GM12878 (cell line): ENCODE results near the gene UBE3B. TPM values are rescaled to one million over a fixed set of nuclear protein-coding genes. Genes with fewer than 3 reads are reported as not detected.

ENCODE experiments used
- BMI1 ChIP-seq: fragments of 450-650 bp; IDR thresholded peaks from 2 replicates; pipeline ENCODE4 v1.6.1; 2016; ENCODE audit warnings: mild to moderate bottlenecking, moderate library complexity, borderline replicate concordance
- SREBF1 ChIP-seq: IDR thresholded peaks from 2 replicates; pipeline ENCODE4 v1.6.1; 2012; ENCODE audit warnings: mild to moderate bottlenecking, low read length
- ZNF207 ChIP-seq: fragments of 450-650 bp; IDR thresholded peaks from 2 replicates; pipeline ENCODE4 v1.6.1; 2014; ENCODE audit warnings: antibody characterized with exemption, mild to moderate bottlenecking, borderline replicate concordance
- polyA plus RNA-seq, 11 experiments: library from polyadenylated mRNA; depleted of rRNA in 4 of 11; unstranded in 6 of 11; stranded (reverse) in 5 of 11; fragments of >200 nt; fragmentation: Nextera tagmentation in 4 of 11; fragmentation: Illumina TruSeq in 1 of 11; extraction: Ambion mirVana in 4 of 11; extraction: Trizol in 1 of 11; gene quantifications; 1 replicate in 1 of 11; 2 replicates in 10 of 11; pipeline versions ENCODE4 v1.2.1 to v1.2.3, GENCODE V29; 2011 to 2016; ENCODE audit warnings: inconsistent platforms in 2 of 11, missing spikeins in 2 of 11, low read depth in 1 of 11
- total RNA-seq, 4 experiments: library from RNA; depleted of rRNA in 3 of 4; stranded (reverse); fragments of >200 nt in 3 of 4; fragmentation: Illumina TruSeq in 1 of 4; extraction: Trizol in 1 of 4; gene quantifications; 2 replicates each; pipeline versions ENCODE4 v1.2.1 to v1.2.3, GENCODE V29; 2013 to 2021
- TF ChIP-seq, protein P1 (sequence below): fragments of 450-650 bp; formaldehyde crosslinking; IDR thresholded peaks from 2 replicates; pipeline ENCODE4 v1.5.0; 2022; ENCODE audit warnings: mild to moderate bottlenecking, missing genetic modification characterization
- TF ChIP-seq, protein P2 (sequence below): fragments of 150-350 bp; IDR thresholded peaks from 2 replicates; pipeline ENCODE4 v1.6.1; 2016; ENCODE audit warnings: low read depth, low read length
- TF ChIP-seq, protein P3 (sequence below): IDR thresholded peaks from 2 replicates; pipeline ENCODE4 v1.6.1; 2012; ENCODE audit warnings: low read depth, low read length, improper control_type of control experiment
- TF ChIP-seq, protein P4 (sequence below): fragments of 450-650 bp; IDR thresholded peaks from 2 replicates; pipeline ENCODE4 v1.6.1; 2014; ENCODE audit warnings: mild to moderate bottlenecking

UBE3B gene
- total and polyA plus RNA-seq, 10 of the 15 experiments (the other 5 are each of a cell fraction or from before 2014, with no cell fraction given), result 7.4 to 25.3 (median 17.1) TPM

DNA sequence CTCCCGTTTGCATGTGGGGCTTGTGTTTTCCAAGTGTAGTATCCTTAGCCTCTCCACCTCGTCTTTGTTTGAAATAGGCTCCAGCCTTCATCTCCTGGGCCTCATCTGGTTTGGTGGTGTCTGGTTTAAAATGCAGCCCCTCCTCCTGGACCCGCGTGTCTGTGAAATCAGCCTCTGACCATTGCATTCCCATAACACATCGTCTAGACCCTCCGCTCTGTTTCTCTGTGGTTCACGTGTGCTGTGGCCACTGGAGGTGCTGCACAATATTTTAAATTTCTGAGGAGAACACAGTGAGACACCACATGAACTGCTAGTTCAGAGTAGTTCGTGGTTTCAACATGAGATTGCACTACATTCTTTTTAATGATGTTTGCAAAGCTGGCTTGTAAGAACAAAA is 35.6 kb downstream of the UBE3B start (continued):
- TF ChIP-seq, protein P1, sequence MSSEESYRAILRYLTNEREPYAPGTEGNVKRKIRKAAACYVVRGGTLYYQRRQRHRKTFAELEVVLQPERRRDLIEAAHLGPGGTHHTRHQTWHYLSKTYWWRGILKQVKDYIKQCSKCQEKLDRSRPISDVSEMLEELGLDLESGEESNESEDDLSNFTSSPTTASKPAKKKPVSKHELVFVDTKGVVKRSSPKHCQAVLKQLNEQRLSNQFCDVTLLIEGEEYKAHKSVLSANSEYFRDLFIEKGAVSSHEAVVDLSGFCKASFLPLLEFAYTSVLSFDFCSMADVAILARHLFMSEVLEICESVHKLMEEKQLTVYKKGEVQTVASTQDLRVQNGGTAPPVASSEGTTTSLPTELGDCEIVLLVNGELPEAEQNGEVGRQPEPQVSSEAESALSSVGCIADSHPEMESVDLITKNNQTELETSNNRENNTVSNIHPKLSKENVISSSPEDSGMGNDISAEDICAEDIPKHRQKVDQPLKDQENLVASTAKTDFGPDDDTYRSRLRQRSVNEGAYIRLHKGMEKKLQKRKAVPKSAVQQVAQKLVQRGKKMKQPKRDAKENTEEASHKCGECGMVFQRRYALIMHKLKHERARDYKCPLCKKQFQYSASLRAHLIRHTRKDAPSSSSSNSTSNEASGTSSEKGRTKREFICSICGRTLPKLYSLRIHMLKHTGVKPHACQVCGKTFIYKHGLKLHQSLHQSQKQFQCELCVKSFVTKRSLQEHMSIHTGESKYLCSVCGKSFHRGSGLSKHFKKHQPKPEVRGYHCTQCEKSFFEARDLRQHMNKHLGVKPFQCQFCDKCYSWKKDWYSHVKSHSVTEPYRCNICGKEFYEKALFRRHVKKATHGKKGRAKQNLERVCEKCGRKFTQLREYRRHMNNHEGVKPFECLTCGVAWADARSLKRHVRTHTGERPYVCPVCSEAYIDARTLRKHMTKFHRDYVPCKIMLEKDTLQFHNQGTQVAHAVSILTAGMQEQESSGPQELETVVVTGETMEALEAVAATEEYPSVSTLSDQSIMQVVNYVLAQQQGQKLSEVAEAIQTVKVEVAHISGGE (CRISPR knock-in tag), result no peak
- TF ChIP-seq BMI1 (no peak), ZNF207 (no peak), SREBF1 (no peak)
- TF ChIP-seq, protein P2, sequence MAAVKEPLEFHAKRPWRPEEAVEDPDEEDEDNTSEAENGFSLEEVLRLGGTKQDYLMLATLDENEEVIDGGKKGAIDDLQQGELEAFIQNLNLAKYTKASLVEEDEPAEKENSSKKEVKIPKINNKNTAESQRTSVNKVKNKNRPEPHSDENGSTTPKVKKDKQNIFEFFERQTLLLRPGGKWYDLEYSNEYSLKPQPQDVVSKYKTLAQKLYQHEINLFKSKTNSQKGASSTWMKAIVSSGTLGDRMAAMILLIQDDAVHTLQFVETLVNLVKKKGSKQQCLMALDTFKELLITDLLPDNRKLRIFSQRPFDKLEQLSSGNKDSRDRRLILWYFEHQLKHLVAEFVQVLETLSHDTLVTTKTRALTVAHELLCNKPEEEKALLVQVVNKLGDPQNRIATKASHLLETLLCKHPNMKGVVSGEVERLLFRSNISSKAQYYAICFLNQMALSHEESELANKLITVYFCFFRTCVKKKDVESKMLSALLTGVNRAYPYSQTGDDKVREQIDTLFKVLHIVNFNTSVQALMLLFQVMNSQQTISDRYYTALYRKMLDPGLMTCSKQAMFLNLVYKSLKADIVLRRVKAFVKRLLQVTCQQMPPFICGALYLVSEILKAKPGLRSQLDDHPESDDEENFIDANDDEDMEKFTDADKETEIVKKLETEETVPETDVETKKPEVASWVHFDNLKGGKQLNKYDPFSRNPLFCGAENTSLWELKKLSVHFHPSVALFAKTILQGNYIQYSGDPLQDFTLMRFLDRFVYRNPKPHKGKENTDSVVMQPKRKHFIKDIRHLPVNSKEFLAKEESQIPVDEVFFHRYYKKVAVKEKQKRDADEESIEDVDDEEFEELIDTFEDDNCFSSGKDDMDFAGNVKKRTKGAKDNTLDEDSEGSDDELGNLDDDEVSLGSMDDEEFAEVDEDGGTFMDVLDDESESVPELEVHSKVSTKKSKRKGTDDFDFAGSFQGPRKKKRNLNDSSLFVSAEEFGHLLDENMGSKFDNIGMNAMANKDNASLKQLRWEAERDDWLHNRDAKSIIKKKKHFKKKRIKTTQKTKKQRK, result no peak
- TF ChIP-seq, protein P3, sequence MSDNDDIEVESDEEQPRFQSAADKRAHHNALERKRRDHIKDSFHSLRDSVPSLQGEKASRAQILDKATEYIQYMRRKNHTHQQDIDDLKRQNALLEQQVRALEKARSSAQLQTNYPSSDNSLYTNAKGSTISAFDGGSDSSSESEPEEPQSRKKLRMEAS, result no peak
- TF ChIP-seq, protein P4, sequence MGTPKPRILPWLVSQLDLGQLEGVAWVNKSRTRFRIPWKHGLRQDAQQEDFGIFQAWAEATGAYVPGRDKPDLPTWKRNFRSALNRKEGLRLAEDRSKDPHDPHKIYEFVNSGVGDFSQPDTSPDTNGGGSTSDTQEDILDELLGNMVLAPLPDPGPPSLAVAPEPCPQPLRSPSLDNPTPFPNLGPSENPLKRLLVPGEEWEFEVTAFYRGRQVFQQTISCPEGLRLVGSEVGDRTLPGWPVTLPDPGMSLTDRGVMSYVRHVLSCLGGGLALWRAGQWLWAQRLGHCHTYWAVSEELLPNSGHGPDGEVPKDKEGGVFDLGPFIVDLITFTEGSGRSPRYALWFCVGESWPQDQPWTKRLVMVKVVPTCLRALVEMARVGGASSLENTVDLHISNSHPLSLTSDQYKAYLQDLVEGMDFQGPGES, result no peak
